Stimulated activated CD8-positive, alpha-beta memory T cell treated with anti-CD3 and anti-CD28 coated beads, Interleukin-7, amount 100 ng/mL, for 1 hour (primary cell): ENCODE data around the gene ANKFY1.

ENCODE experiments used
- DNase-seq, 2 donors: peaks; one replicate each; pipeline ENCODE4 v3.0.0-alpha.2; 2020; ENCODE audit warnings: low read depth in 2 of 2

ANKFY1 gene, protein sequence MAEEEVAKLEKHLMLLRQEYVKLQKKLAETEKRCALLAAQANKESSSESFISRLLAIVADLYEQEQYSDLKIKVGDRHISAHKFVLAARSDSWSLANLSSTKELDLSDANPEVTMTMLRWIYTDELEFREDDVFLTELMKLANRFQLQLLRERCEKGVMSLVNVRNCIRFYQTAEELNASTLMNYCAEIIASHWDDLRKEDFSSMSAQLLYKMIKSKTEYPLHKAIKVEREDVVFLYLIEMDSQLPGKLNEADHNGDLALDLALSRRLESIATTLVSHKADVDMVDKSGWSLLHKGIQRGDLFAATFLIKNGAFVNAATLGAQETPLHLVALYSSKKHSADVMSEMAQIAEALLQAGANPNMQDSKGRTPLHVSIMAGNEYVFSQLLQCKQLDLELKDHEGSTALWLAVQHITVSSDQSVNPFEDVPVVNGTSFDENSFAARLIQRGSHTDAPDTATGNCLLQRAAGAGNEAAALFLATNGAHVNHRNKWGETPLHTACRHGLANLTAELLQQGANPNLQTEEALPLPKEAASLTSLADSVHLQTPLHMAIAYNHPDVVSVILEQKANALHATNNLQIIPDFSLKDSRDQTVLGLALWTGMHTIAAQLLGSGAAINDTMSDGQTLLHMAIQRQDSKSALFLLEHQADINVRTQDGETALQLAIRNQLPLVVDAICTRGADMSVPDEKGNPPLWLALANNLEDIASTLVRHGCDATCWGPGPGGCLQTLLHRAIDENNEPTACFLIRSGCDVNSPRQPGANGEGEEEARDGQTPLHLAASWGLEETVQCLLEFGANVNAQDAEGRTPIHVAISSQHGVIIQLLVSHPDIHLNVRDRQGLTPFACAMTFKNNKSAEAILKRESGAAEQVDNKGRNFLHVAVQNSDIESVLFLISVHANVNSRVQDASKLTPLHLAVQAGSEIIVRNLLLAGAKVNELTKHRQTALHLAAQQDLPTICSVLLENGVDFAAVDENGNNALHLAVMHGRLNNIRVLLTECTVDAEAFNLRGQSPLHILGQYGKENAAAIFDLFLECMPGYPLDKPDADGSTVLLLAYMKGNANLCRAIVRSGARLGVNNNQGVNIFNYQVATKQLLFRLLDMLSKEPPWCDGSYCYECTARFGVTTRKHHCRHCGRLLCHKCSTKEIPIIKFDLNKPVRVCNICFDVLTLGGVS

DNA sequence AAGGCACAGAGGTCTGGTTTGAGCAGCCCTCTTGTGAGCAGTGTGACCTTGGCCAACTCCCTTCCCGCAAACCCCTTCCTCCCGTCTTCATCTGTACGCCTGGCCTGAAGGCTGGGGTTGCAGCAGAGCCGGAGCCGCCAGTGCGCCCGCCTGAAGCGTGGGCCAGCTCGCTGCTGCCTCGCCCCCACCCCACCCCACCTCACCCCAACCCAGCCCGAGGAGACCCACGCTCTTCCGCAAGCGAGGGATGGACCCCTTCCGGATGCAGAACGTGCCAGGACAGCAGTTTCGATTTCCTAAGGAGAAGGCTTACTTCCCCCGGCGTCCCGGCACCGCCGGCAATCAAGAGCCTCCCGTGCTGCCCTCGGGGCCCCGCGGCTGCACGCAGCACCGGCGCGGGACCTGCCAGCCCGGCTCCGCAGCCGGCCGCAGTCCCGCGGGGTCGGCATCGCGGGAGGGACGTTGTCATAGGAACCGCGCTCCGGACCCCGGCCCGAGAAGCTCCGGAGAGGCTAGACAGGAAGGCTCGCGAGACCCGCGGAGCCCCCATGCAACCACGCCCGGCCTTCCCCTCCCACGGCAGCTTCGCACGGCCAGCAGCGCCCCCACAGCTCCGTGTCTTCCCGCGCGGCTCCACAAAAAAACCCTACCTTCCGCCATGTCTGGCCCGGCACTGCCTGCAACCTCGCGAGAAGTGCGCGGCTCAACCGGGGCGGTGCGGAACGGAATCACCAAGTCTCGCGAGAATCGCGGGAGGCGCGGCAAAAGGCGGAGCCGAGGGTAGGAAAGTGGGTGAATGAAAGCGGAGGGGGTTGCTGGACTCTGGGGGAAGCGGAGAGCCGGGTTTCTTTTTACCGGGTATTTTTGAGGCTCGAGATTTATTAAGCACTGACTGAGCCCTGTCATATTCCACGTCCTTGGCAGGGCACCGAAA lies at the start of gene ANKFY1:
Gene ANKFY1, minus strand, starts transcription at position 698 of the 934 bp plus-strand sequence. Its CDS starts 38 bp downstream, at position 660.
- DNase-seq, result peak; percentile 97

DNA sequence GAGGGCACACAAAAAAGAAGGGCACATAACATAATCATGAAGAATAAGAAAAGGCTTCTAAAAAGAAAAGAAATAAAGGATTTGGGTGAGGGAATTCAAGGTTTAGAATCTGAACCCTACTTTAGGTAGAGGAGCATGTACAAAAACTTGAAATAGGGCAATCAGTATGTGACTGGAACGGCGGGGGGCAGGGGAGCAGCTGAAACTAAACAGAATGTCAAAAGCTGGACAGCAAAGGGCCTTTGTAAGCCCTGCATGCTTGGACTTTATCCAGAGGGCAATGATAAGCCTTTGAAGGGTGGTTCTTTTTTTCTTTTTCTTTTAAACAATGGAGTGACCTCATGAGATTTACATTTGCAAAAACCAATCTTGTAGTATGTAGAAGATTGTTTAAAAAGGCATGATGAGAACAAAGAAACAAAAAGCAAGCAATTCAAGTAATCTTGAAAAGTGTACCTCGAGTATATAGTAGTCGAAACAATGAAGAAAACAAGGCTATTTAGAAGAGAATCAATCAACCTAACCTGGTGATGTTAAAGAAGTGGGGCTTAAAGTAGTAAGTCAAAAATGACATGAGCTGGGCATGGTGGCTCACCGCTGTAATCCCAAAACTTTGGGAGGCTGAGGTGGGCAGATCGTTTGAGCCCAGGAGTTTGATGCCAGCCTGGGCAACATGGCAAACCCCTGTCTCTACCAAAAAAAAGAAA lies 46.7 kb upstream of the ANKFY1 start:
- no peak for DNase-seq

DNA sequence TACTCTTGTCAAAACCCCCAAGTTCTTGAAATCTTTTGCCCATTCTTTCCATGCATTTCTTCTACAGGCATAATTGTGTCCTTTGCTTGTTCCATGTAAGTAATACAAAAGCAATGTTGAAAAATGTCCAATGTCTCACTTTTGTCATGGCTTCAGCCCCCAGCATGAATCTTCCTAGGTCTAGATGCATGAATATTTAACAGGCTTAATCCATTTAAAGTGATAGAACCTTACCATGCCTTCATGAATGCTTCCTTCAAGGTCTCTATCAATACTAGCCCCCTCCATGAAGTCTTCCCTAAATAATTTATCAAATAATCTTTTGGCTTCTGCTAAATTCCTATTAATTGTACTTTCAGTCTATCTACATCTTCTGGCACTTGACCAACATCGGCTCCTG lies 46.1 kb upstream of the ANKFY1 start:
- no peak for DNase-seq

DNA sequence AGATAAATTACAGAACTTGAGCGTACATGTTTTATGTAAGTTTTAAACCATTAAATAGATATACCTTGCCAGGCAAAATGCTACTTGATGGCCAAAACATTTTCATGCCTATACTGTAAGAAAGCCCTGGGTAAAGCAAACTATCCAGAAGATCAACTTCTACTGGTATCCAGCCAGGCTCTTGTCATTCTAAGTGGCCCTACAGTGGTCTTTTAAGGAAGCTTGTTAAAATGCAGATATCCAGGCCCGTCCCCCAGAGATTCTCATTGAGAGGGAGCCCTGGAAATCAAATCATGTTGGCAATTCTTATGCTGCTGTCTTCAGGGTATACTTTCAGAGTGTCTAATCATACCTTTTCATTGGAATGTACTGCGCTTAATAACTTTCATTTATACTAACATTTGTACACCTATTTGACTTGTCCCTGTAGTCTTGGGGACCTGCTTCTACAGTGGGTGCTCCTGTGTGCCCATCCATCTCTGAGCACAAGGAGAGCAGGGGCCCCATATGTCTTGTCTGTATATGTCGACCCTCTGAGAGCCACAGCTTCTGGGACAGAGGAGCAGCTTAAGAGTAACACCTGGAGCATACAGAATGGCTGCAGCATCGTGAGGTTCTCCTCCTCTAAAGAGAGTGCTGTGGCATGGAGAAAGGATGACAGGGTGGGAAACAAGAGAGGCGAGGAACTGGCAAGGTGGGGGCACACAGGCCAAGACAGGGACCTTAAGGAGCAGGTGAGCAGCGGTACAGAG lies 43.6 kb upstream of the ANKFY1 start:
- DNase-seq, result no peak

DNA sequence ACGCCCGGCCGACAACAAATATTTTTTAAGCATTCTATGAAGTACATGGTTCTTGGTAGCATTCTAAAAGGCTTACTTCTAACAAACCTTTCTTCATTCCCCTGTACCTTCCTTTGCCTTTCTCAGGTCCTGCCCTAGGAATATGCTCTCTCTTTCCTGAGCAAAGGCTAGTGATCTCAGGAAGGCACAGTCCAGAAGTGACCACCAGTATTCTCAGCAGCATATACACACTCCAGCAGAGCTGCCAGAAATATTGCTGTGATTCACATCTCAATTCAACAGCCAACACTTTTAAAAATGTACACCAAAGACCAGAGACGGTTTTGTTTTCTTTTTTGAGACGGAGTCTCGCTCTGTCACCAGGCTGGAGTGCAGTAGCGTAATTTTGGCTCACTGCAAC lies 41.4 kb upstream of the ANKFY1 start:
- no peak for DNase-seq

DNA sequence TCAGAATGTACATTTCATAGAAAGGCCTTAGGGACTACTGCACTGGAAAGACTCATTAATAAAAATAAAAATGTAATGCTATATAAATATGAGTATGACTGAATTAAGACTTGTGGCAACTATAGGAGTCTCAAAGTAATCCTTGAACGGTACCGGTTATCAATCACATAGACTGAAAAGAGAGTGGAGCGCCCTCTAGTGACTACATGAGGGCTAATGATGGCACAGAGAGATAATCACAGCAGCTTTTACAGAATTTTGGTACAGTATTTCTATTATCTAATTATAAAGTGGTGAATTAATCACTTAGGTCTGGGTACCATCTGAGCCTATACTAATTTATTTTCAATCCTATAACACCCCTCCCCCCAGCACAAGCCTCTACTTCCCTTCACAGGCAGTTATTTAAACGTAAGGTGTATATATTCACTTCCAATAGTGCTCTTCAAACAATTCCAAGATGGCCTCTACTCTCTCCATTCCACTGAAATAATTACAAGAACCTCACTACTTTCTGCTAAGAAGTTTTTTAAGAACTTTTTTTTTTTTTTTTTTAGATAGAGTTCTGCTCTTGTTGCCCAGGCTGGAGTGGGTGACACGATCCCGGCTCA lies 40.7 kb upstream of the ANKFY1 start:
- DNase-seq, result peak in 1 of 2 donors; percentile 19

DNA sequence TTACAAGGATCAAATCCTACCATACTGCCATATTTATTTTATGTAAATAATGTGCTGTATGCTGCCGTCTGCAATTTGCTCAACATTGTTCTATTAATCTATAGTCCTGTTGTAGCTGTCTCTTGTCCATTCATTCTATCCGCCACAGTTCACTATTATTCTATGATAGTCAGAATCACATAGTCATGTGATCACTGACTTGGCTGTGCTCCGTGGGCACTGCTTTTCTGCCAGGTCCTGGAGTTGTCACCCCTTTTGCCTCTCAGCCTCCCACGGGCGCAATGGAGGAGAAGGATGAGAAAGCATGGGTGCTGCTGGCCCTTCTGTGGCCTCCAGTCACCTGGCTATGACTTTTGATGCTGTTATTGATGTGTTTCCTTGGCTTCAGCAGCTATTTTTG lies 37.3 kb upstream of the ANKFY1 start:
- DNase-seq, result no peak

DNA sequence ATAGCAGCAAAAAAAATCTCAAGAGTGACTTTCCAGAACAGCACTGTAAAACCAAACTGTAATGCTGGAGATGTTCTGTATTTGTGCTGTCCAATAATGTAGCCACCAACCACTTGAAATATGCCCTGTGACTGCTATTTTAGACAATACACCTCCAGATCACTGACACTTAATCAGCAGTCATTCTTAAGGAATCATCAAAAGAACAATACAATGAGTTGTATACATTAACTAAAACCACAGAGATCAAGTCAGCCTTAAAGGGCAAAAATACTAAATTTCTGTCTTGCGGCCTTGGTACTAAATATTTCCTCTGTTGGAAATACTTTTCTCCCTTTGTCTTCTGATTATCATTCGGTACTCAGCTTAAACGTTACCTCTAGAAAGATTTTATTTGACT lies 33.6 kb upstream of the ANKFY1 start:
- DNase-seq, result no peak

DNA sequence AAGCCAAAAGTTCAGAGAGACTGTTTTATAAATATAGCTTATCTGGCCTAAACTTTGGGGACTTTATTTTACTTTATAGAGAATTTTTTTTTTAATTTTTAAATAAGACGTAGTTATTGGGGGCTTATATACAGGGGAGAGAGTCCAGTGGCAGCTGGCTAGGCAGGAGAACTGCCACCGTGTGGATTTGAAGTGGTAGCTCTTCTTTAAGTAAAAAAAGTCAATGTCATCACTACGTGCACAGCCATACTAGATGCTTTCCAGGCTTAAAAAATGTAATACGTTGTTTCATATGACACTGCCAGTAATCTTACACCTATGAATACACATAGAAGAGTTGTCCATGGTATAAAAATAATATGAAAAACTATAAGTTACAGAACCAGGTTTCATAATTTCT lies 31.9 kb upstream of the ANKFY1 start:
- DNase-seq, result no peak

DNA sequence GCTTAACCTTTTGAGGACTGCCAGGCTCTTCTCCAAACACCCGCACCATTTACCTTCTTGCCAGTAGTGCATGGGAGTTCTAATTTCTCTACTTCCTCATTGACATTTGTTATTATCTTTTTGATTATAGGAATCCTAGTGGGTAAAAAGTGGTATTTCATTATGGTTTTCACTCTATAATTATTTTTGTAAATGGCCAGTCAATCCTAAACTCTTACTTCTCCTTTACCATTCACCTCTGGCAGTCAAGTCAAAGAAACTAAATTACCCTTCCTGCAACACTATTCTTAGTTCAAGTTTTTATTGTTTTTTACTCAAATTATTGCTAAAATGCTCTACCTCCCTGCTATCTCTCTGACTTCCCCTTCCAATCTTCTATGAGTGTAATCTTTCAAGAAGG lies 29.8 kb upstream of the ANKFY1 start:
- DNase-seq, result no peak

DNA sequence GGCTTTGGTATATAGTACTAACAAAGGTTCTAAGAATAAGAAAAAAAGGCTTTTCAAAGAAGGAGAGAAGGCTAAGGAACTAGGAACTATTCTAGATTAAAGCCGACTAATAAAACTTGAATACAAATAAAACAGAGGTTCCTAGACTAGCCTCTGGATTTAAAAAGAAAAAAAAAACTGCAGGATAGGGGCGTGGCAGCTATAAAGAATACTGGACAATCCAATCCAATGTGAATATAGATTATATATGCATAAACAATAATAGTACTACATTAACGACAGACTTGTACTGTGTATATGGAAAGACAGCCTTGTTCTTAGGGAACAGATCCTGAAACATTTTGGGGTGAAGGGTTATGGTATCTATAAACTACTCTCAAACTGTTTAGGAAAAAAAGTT lies 23.9 kb upstream of the ANKFY1 start:
- no peak for DNase-seq

DNA sequence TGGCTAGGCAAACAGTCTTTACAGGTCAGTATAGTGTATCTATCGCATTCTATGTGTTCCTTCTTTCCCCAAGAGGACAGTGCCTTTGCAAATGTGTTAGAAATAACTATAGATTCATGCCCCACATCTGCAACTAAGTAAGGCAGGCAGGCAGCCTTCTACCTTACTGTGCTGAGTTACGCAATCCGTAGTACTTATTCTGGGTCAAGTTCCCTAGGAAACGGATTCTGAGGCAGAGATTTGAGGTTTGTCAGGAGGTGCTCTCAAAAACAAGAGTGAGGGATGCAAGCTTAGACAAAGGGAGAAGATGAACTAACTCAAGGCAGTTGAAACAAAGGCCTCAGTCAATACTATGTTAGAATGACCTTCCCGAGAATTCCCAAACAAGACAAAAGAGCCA lies 12.7 kb upstream of the ANKFY1 start:
- no peak for DNase-seq

DNA sequence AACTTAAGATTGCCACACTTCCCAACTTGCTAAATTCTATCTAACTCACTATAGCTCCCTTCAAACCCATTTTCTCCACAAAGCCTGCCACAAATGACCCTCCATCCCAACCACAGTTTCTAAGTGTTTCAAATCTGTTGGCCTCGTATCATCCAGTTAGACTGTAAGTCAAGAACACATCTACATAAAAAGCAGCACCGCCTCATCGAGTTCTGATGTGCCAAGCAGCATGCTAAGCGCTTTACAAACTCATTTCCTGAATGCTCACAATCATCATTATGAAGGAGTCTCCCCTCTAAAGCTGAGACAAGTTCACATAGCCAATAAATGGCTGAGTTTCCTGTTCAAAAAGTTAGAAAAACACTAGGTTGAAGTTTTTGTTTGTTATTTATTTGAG lies 9.2 kb upstream of the ANKFY1 start:
- no peak for DNase-seq

DNA sequence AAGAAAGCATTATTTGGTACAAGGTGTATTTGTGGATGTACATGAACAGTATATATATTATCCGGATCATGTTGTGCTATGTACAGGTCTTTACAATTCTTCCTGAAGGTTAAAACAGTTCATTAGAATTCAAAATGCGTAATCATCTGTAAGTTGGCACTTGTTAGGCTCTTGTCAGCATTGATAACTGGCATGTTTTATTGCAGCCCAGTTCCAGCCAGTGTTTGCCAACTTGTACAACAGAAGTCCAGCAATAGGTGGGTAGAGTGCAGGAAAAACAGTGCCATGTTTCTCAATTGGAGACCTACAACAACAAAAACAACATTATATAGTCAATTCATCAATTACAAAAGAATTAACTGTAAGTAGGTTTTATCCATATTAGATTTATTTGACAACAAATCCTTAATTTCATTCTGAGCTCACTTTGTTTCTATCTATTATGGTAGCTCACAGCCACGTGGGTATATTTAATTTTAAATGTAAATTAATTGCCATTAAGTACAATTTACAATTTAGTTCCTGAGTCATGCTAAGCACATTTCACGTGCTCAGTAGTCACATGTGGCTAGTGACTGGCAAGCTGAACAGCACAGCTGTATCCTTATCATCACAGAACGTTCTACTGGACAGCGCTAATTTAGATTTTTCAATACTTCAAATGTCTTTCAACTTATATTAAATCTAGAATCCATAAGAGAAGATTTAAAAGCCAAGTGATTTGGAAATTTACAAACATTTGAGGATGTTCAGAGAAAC lies 8.6 kb upstream of the ANKFY1 start:
- DNase-seq, result no peak

DNA sequence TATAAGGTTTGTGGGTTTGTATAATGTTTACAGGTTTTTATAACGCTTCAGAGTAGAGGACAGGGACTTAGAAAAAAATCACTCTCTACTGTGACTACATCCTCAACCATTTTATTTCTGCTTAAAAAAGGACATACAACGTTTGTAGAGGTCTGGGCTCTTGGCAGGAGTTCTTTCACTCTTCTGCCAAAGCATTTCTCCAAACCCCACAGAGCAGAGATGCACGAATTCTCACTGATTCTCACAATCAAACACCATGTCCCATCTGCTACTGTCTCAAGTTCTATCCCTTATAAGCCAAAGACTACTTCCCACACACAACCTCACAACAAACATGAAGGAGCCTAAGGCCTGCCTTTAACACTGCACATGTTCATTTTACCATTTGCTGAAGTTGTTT lies 7.0 kb upstream of the ANKFY1 start:
- no peak for DNase-seq

DNA sequence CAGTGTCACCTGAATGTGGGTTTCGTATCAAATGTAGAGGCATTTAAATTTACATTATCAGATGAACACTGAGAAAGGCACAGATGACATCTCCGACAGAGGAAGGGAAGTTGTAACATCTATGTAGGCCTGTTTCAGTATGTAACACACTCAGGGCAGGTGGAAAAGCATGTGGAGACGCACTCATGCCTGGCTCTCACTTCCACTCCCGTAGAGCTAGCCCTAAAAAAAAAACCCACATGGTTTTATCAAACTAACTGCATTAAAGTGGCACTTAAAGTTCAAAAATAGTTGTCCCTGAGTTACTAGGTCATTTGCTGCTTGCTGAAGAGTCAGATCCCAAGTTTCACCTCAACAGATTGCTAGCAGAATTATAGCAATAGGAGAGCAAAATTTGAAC lies 6.1 kb upstream of the ANKFY1 start:
- no peak for DNase-seq

DNA sequence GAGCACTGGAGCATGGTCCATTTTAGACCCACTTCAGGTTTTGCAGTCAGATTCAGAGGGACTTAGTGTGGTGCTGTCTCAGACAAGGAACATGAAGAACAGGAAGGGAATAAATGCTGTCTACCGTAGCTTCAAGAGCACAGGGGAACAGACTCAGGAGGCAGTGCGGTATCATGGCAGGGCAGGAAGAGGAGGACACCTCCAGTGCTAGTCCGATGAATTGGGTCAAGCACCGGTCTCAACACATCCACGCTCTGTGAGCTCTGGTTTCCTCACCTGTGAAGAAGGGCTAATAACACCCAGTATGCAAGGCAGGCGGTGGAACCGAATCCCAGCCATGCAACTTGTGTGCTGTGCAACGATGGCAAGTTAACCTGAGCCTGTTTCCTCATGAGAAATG lies 3.6 kb upstream of the ANKFY1 start:
- DNase-seq, result no peak

DNA sequence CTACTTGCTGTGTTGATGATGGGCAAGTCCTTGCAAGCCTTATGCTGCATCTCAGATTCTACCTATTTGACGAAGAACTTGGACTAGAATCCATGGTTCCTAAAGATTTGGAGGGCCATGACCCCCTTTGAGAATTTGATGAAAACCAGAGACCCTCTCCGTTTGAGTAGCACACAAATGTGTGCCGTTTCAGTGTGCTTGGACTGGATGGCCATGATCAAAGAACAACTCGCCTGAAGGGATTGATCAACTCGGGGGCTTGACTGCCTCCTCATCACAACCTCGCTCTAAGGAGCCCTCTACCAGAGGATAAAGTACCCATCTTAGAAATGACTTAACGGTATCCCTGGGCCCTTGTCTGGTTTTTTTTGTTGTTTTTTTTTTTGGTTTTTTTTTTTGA lies 2.8 kb upstream of the ANKFY1 start:
- DNase-seq, result no peak

DNA sequence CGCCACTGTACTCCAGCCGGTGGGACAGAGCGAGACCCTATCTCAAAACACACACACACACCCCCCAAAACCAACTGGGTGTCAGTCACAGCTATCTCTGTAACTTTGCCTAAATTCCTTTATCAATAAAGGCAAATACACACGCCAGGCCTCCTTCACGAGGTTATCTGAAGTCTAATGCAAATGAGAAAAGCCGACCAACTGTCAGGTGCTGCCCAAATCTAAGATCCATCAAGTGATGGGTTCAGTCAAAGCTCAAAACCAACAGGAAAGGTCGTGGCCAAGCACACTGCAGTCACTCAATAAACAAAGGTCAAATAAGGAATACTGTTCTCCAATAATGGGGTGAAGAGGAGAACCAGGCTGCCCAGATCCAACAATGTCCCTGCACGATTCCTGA lies 1.1 kb downstream of the ANKFY1 start:
- no peak for DNase-seq
